Posterior cingulate gyrus (tissue), 11 donors: ENCODE results near the gene JAM2.
A peak's percentile ranks its signal among the peaks of the same experiment; 100 is the strongest.
"Not testable (repeated sequence)": the region's sequence is repeated elsewhere in the genome, so short reads cannot be mapped to it uniquely, and the experiment has no call there.

Source experiments
- DNase-seq, 10 donors: peaks; one replicate each; pipeline versions ENCODE4 v3.0.0 to v3.0.0-alpha.2; 2020 to 2021; ENCODE audit warnings: mixed read lengths in 3 of 10
- intact Hi-C: fragments of 100-400 bp; cut with DNase I; formaldehyde crosslinking; loops from one replicate; pipeline ENCODE4 v1.15.1; 2023

Gene JAM2

DNA sequence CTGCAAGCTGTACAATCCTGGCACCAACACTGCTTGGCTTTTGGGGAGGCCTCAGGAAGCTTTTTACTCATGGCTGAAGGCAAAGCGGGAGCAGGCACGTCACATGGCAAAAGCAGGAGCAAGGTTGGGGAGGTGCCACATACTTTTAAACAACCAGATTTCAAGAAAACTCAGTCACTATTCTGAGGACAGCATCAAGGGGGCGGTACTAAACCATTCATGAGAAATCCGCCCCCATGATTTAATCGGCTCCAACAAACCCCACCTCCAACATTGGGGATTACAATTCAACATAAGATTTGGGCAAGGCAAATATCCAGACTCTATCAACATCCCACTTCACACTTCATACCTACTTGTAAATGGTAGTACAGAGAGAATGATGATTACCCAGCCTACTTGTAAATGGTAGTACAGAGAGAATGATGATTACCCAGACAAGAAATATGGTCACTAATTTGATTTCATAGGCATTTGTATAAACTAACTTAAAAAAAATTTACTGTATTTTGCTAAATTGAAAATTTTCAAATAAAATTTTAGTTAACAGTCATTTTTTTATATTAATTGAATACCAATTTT, 70.7 kb downstream of the JAM2 start:
- intact Hi-C loops = no loop called here
- no peak for DNase-seq

DNA sequence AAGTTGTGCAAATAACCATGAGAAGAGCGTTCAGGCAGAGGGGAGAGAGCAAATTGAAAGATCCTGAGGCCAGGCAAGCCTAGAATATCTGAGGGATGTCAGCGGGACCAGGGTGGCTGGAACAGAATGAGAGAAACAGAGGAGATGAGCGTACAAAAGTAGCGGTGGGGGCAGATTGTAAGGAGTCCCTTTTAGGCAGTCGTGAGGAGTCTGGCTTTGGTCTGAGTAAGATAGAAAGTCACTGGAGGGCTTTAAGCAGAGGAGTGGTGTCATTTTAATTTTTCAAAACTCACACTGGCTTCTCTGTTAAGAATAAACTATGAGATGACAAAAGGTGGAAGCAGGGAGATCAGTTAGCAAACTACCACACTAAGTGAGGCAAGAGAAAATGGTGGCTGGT, 71.5 kb downstream of the JAM2 start:
- intact Hi-C loops = no loop called here
- no peak for DNase-seq

DNA sequence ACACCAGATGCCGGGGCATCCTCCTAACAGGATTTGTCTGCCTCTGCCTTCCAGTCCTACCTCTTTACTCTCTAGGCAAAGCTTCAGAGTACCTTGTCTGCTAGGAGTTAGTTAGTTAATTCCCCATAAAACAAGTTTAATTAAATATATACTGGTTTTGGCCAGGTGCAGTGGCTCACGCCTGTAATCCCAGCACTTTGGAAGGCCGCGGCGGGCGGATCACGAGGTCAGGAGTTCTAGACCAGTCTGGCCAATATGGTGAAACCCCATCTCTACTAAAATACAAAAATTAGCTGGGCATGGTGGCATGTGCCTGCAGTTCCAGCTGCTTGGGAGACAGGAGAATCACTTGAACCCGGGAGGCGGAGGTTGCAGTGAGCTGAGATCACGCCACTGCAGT, 75.0 kb downstream of the JAM2 start:
- DNase-seq, intact Hi-C loops: not testable (repeated sequence)

DNA sequence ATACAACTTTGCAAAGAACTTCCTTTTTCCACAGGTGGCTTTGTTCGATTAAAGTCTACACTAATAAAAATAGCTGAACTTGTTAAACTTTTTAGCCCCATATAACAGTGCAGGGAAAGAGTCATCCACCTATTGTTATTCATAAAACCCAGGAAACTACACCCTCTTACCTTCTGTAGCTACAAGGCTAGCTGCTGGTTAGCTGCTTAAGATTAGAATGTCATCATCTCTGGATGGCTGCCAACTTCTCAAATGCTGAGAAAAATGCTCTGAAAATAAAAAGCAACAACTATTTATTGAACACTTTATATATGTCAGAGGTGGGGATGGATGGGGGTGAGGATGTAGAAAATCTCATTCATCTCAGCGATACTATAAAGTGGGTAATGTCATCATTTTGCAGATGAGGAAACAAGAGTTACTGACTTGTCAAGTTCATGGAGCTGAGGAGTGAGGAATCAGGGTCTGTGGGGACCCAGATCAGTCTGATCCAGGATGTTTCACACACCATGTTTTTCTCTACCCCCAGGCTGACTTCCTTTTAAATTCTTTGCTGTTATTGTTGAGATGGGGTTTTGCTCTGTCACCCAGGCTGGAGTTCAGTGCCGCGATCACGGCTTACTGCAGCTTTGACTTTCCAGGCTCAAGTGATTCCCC, 78.6 kb downstream of the JAM2 start:
- no peak for DNase-seq
- intact Hi-C loops = no loop called here

DNA sequence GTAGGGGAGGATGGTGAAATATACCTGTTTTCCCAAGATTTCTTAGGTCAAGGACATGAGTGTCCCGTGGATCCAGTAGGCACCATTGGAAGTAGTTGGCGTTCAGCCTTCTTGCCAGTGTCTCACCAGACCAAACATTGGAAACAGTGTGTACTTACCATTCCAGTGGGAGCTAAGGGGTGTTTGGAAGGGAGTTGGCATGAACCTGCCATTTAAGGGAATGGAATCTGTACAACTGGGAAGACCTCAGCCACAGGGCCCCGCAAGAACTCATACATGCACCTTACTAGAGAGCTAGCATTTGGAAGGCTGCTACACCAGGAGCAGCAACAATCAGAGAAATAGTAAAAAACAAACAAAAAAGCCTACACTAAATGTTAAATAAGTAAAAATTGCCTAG, 82.9 kb downstream of the JAM2 start:
- intact Hi-C loops = no loop called here
- DNase-seq = no peak

DNA sequence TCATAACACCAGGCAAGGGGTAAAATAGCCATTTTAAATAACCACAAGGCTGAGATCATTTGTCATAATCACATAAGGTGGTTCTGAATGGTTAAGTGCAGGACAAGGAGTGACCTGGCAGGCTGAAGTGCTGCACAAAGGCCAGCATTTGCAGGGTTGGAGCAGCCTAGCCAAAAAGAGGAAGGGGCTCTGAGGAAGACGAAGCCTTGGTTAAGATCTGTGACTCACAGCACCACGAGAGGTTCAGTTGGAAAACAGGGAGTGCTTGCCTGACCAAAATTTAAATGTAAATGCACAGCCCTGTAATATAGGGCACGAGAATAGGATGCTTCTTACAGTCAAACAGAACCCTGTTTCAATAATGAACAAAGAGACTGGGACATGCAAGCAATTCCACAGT, 83.6 kb downstream of the JAM2 start:
- intact Hi-C loops = no loop called here

DNA sequence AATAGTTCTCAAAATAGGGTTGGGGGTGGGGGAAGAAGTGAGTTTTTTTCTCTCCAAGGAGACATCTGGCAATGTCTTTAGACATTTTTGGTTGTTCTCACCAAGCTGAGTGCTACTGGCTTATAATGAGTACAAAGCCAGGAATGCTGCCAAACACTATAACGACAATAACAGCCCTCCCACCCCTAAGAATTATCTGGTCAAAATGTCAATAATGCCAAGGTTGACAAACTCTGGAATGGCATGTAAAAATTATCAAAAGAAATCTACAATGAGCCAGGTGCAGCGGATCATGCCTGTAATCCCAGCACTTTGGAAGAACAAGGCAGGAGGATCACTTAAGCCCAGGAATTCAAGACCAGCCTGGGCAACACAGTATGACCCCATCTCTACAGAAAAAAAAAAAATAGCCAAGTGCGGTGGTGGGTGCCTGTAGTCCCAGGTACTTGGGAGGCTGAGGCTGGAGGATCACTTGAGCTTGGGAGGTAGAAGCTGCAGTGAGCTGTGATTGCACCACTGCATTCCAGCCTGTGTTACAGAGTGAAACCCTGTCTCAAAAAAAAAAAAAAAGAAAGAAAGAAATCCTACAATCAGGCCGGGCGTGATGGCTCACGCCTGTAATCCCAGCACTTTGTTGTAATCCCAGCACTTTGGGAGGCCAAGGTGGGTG, 93.2 kb downstream of the JAM2 start:
- no peak for DNase-seq
- intact Hi-C loops = loop anchor here (10.0 kb wide), 1 partner anchor 443 kb away; the partner anchor contains the start of gene APP

More for the DNA sequence above, 83.6 kb downstream of the JAM2 start:
- DNase-seq = peak in 1 of 10 donors; percentile 49

DNA sequence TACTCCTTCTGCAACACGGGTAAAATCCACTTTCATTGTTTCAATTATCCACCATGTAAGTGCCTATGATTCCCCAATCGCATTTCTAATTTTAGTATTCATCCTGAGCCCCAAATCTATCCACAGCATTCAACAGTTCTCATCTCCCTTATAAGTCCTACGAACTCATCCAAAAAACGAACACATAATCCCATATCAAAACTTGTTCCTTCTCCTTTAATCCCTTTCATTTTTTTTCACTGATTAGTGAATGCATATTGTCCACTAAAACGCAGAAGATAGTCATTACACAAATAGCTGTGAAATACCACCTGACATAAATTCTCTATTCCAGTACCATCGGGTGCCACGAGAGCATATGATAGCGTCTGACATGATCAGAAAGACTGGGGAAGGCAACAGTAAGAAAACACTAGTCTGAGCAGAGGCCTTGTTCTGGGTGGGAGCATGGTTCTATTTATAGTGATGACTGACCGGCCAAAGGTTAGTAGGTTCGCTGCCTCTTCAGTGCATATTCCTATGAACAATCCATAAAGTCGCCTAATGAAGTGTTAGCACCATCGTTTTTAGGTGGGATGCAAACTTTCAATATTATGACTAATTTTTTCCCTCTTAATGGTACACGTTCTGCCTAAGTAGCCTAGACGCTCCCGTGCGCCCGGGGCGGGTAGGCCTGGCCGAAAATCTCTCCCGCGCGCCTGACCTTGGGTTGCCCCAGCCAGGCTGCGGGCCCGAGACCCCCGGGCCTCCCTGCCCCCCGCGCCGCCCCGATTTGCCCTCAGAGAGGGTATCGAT, 95.0 kb downstream of the JAM2 start:
- intact Hi-C loops = loop anchor here (10.0 kb wide), 1 partner anchor 441 kb away; the partner anchor contains the start of gene APP
- peak in 4 of 10 donors; percentile 9 to 79 (median 42) for DNase-seq

DNA sequence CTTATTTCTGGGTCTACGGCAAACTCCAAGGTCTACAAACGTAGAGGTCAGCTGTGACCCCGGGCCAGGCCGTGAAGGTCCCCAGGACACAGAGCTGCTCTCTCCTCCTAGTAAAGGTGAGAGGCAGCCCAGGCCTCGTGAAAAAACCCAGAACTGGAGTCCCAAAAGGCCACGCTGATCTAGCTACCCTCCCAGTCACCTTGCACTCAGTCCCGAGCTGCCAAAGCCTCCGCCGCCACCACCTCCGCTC, 95.5 kb downstream of the JAM2 start:
- no peak for DNase-seq
- intact Hi-C loops = loop anchor here (10.0 kb wide), 1 partner anchor 440 kb away; the partner anchor contains the start of gene APP

DNA sequence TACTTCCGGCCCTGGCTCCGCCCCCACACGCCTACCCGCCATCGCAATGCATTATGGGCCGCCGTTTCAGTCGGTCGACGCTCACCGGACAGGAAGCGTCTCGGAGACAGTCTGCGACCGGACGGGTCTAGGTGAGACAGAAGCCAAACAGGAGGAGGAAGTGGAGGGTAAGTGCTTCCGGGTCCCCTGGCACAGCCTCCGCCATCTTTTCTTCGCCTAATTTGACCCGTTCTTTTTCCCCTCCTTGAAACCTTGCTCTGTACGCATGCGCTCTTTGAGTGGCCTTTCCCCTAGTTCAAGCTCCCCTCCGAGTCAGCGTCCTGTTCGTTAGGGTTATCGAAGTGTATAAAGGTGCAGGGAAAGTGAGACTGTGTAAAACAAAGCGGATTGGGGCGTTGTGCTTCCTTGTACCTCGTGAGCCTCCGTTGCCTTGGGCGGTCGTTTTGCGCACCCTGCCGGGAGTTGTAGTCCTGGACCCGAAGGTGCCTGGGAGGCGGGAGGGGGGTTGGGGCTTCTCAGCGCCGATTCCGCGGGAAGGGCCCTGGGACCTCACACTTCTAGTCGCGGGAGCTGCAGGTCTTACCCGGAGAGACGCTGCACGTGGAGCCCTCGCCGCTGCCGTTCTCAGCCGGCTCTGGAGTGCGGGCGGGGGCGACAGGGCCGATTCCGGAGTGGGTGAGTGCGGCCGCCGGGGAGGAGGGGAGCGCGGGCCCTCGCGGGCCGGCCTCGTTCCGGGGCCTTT, 96.0 kb downstream of the JAM2 start, which contains the start of the genes ATP5PF and GABPA:
TSS of gene ATP5PF (minus strand) at position 1 of the 742 bp plus-strand sequence. CDS start 5,110 bp downstream, outside the sequence.
TSS of gene GABPA (plus strand) at position 69 of the 742 bp plus-strand sequence. CDS start 6,627 bp downstream, outside the sequence.
- intact Hi-C loops = loop anchor here (1.0 to 10.0 kb wide), 2 partner anchors 128 to 440 kb away; partner anchors contain the start of genes APP and MRPL39
- peak; percentile 94 to 99 (median 96) for DNase-seq

DNA sequence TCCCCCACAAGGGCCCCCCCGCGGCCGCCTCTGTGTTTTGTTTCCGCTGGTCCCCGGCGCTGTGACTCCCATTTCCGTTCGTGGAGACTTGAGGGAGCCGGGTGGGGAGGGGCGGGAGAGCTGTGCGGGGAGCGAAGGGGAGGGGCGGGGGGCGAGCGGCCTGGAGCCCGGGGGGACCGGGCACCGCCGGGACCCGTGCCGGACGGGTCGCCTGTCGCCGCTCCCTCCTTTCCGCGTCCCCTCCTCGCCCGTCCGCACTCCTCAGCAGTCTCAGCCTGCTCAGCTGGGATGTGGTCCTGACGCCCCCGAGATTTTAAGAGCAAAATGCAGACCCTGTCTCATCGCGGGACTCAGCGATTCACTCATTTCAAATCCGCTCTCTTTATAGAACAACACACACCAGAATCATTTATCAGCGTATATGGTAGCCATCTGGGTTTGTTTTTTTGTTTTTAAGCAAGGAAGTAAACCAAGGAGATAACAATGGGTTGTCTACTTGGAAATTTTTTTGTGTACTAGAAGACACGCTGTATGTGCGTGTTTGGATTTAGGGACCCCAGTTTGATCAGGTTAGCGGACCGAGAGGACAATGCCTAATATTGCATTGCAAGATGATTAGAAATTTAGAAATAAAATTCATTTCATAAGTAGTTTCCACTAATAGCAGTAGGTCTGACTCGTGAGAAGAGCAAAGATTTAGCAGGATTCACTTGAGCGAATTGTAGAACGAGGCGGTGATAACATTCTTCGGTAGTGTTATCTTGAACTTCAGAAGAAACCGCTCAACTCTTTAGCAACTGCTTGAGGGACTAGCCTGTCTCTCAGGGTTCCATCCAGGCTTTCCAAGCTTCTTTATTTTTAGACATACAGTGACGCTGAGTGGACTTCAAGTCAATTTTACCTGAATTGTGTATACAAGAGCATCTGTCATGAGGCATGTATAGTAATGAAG, 96.9 kb downstream of the JAM2 start:
- intact Hi-C loops = loop anchor here (1.0 to 10.0 kb wide), 2 partner anchors 129 to 439 kb away; partner anchors contain the start of genes APP and MRPL39

DNA sequence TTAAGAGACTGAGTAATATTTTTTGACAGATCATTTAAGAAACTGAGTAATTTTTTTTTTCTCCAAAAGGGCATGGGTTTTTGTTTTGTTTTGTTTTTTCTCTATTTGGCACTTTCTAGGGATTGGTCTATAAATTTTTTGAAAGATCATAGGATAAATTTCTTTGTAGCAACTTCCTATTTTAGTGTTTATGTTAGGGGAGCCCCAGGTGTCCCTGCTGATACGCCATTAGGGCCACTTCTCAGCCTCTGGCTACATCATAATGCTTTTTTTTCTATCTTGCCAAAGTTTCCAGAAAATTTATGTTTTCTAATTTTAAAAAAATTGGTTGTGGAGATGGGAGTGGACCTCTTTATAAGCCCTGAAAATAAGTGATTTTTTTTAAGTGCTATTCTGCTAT, 98.4 kb downstream of the JAM2 start:
- DNase-seq = no peak
- intact Hi-C loops = loop anchor here (10.0 kb wide), 1 partner anchor 437 kb away; the partner anchor contains the start of gene APP

More for the DNA sequence above, 96.9 kb downstream of the JAM2 start:
- DNase-seq = peak; percentile 80 to 98 (median 89)

DNA sequence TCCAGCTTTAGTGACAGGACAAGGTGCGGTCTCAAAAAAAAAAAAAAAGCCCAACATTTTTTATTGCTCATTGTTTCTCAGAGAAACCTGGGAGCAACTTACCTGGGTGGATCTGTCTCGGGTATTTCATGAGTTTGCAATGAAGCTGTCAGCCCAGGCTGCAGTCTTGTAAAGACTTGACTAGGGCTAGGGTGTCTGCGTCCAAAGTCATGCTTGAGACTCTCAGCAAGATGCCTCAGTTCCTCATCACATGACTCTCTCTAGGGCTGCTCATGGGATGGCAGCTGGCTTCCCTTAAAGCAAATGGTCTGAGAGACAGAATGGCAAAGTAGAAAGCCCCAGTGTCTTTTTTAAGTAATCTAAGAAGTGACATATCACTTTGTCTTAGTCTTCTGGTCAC, 103.8 kb downstream of the JAM2 start:
- no peak for DNase-seq
- intact Hi-C loops = no loop called here

DNA sequence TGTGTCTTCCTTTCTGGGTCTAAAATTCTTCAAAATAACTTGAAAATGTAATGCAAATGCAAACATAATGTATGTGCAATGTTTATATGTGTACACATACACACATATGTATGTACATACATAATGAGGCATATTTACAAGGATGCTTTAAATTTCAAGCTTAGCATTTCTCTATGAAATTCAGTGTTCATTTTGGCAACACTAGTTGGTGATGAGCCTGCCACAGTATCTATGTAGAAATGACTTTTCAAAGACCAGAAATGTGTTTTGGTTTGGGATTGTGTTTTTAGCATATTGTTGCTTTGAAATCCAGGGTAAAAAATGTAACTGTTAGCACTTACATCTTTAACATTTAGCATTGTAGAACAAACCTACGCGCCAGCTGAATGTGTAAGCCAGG, 105.8 kb downstream of the JAM2 start:
- intact Hi-C loops = no loop called here
- no peak for DNase-seq

DNA sequence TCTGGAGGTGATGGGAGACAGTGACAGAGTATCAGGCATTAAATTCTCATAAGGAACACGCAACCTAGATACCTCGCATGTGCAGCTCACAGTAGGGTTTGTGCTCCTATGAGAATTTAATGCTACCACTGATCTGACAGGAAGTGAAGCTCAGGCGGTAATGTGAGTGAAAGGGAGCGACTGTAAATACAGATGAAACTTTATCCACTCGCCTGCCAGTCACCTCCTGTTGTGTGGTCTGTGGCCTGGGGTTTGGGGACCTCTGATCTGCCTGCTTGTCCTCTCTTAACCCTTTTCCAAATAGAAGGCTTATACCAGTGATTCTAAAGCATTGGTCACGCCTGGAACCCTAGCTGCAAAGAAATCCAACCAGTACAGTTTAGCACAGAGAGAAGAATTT, 111.0 kb downstream of the JAM2 start:
- intact Hi-C loops = no loop called here
- DNase-seq = no peak

DNA sequence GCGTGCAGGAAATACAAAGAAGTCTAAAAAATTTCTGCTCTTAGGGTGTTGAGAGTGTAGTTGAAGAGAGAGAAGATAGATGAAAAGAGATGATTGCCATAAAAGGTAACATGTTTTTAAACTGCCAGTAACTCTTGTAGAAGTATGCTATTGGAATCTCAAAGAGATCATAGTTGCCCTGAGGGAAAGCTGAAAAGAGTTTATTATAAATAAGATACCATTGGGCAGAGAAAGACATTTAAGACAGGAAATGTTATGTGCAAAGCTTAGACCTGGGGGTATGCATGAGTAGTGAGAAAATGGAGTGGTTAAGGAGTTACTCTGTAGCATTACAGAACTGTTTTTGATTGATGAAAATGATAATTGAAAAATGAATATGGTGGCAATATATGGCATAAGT, 113.4 kb downstream of the JAM2 start:
- intact Hi-C loops = no loop called here
- DNase-seq = no peak

DNA sequence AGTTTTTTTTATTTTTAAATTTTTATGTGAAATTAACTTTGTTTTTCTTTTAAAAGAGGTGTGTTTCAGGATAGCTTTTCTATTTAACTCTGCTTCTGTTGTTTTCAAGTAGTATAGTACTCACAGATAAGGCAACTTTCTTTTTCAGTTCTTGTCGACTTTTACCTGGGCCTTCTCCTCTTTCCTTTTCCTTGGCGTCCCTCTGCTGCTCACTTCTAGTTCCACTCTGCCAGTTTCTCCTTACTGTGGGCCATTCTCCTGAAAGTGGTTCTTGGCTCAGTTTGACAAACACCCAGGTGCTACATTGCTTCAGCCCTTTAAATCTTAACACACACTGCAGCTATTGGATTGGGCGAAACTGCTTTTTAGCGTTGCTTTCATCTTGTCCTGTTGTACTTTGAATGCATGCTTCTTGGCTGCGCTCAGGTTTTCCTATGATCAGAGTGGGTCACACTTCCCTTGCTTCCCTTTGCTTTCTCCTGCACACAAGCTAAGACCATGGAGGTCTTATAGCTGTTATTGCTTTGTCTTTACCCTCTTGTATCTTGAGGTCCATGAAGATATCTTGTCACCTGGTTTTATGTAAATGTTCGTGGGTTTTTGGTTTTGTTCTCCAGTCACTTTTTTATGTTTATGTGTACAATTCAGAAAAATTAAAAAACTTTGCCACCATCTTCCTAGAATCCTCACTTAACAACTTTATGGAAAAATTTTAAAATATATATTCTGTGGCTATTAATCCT, 117.3 kb downstream of the JAM2 start:
- no peak for DNase-seq
- intact Hi-C loops = no loop called here

DNA sequence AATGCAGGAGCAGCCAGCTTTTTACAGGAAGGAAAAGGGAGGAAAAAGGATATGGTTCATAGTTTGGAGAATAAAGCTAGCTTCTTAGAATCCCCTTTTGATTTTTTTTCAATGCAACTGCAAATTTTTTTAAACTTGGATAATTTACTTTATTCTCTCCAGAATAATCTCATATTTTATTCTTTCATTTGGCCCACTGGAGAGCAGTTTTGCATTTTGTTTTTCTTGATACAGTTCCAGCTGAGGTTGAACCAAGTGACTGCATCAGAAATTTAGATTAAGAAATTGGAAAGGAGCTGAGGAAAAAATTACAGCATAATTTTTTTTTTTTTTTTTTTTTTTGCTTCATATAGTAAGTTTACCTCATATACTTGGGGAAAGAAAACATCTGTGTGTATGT, 118.5 kb downstream of the JAM2 start:
- no peak for DNase-seq
- intact Hi-C loops = no loop called here
